HepG2 (cell line): ENCODE results near the gene THRA. TPM values are rescaled to one million over a fixed set of nuclear protein-coding genes. Genes with fewer than 3 reads are reported as not detected.

Source experiments
- ADNP ChIP-seq: sonication (generic); formaldehyde crosslinking; IDR thresholded peaks from 2 replicates; pipeline ENCODE4 v1.4.0; 2020; ENCODE audit warnings: missing genetic modification reagents
- ESRRA ChIP-seq: sonication (generic); formaldehyde crosslinking; IDR thresholded peaks from 2 replicates; pipeline ENCODE4 v1.5.1; 2020; ENCODE audit warnings: mild to moderate bottlenecking, low read depth, missing genetic modification reagents
- ETV5 ChIP-seq: IDR thresholded peaks from 2 replicates; pipeline ENCODE4 v1.6.1; 2018; ENCODE audit warnings: missing biosample characterization, missing genetic modification reagents, inconsistent platforms, borderline replicate concordance
- HNF4A ChIP-seq: sonication (generic); formaldehyde crosslinking; IDR thresholded peaks from 2 replicates; pipeline ENCODE4 v1.4.0; 2020; ENCODE audit warnings: missing genetic modification reagents
- ISL2 ChIP-seq: sonication (generic); formaldehyde crosslinking; IDR thresholded peaks from 2 replicates; pipeline ENCODE4 v1.5.0; 2020; ENCODE audit warnings: missing genetic modification reagents
- KMT2B ChIP-seq: IDR thresholded peaks from 2 replicates; pipeline ENCODE4 v1.6.1; 2016; ENCODE audit warnings: missing genetic modification reagents, missing compliant biosample characterization
- NFKB2 ChIP-seq: sonication (generic); formaldehyde crosslinking; IDR thresholded peaks from 2 replicates; pipeline ENCODE4 v1.4.0; 2020; ENCODE audit warnings: missing genetic modification reagents, borderline replicate concordance
- POGZ ChIP-seq: sonication (generic); formaldehyde crosslinking; IDR thresholded peaks from 2 replicates; pipeline ENCODE4 v1.4.0; 2020; ENCODE audit warnings: mild to moderate bottlenecking, missing genetic modification reagents
- SAP130 ChIP-seq: IDR thresholded peaks from 2 replicates; pipeline ENCODE4 v1.6.1; 2016; ENCODE audit warnings: low read depth
- SIN3B ChIP-seq: fragments of 150-350 bp; IDR thresholded peaks from 2 replicates; pipeline ENCODE4 v1.6.1; 2014; ENCODE audit warnings: low read length
- SOX13 ChIP-seq, 3 experiments: fragments of 450-650 bp in 1 of 3; sonication (generic) in 1 of 3; formaldehyde crosslinking in 1 of 3; IDR thresholded peaks in 2 of 3; conservative IDR thresholded peaks in 1 of 3; 2 replicates each; pipeline versions ENCODE4 v1.5.0 to v1.6.1; 2016 to 2020; ENCODE audit warnings: antibody characterized with exemption in 1 of 3, mild to moderate bottlenecking in 1 of 3, missing compliant biosample characterization in 1 of 3, missing genetic modification reagents in 1 of 3, moderate library complexity in 1 of 3
- SPEN ChIP-seq: sonication (generic); formaldehyde crosslinking; IDR thresholded peaks from 2 replicates; pipeline ENCODE4 v1.5.1; 2020; ENCODE audit warnings: low read depth, mild to moderate bottlenecking, missing genetic modification reagents
- ZNF354B ChIP-seq: sonication (generic); formaldehyde crosslinking; IDR thresholded peaks from 2 replicates; pipeline ENCODE4 v1.8.0; 2022; ENCODE audit warnings: mild to moderate bottlenecking, missing genetic modification reagents
- ZNF570 ChIP-seq: sonication (generic); formaldehyde crosslinking; IDR thresholded peaks from 2 replicates; pipeline ENCODE4 v1.4.0; 2020; ENCODE audit warnings: mild to moderate bottlenecking, missing genetic modification reagents, borderline replicate concordance
- ZSCAN12 ChIP-seq: sonication (generic); formaldehyde crosslinking; IDR thresholded peaks from 2 replicates; pipeline ENCODE4 v1.9.0; 2021; ENCODE audit warnings: mild to moderate bottlenecking, missing genetic modification reagents
- polyA plus RNA-seq, 8 experiments: library from polyadenylated mRNA; depleted of rRNA in 3 of 8; stranded (reverse) in 7 of 8; unstranded in 1 of 8; fragments of >200 nt; fragmentation: Illumina TruSeq in 4 of 8; extraction: Trizol in 4 of 8; gene quantifications; 2 replicates each; pipeline versions ENCODE4 v1.2.1 to v1.2.3, GENCODE V29; 2011 to 2016; ENCODE audit warnings: low read depth in 4 of 8, missing spikeins in 1 of 8, mixed read lengths in 1 of 8; ENCODE audit not compliant: insufficient read depth in 1 of 8
- total RNA-seq, 5 experiments: library from RNA; depleted of rRNA; stranded (reverse); fragments of >200 nt; fragmentation: Illumina TruSeq; extraction: Trizol; gene quantifications; 2 replicates each; pipeline ENCODE4 v1.2.3, GENCODE V29; 2016; ENCODE audit warnings: low read depth in 1 of 5
- TF ChIP-seq, protein P1 (sequence below): sonication (generic); formaldehyde crosslinking; IDR thresholded peaks from 2 replicates; pipeline ENCODE4 v1.8.1; 2023; ENCODE audit warnings: mild to moderate bottlenecking, missing genetic modification reagents
- TF ChIP-seq, protein P2 (sequence below): sonication (generic); formaldehyde crosslinking; IDR thresholded peaks from 2 replicates; pipeline ENCODE4 v1.4.0; 2020; ENCODE audit warnings: missing genetic modification reagents
- TF ChIP-seq, protein P3 (sequence below): sonication (generic); formaldehyde crosslinking; IDR thresholded peaks from 2 replicates; pipeline ENCODE4 v1.4.0; 2020; ENCODE audit warnings: missing genetic modification reagents
- TF ChIP-seq, protein P4 (sequence below): sonication (generic); formaldehyde crosslinking; IDR thresholded peaks from 2 replicates; pipeline ENCODE4 v1.8.0; 2022; ENCODE audit warnings: missing genetic modification reagents, mild to moderate bottlenecking, inconsistent platforms, borderline replicate concordance

Gene THRA
- total and polyA plus RNA-seq, 2 of the 13 experiments (the other 11 are each of a cell fraction or from before 2014, with no cell fraction given) = 8.0 to 9.9 TPM

DNA sequence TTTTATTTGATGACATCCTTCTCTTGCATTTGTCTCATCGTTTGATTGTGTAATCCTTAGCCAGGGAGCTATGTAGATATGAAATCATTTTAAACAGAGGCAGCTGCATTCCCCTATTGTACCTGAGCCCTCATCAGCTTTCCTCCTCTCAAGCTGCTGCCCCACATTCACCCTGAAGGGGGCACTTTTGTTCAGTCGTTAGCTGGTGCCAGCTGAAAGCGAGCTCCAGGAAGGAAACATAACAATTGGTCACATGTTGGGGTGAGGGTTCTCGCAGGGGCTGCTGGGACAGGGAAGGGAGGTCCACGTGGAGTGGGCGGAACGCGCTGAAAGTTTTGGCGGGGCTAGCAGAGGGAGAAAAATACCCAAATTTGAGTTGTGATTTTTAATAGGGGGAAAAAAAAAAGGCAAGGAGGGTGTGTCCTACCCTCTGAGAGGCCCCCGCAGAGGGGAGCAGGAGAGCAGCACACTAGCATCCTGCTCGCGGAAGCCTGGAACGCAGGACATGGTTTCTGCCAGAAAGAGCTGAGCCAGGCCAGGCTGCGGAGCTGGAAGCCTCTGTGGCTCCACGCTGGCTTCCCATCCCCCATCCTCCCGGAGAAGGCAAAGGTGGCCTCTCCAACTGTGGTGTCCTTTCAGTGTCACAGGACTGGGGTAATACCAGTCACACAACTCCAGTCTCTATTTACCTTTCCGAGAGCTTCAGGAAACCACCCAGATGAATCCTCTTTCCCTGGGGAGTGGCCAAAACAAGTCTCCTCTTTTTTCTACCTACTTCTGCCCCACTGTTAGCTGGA lies 50.5 kb downstream of the THRA start (continued):
- TF ChIP-seq, protein P1, sequence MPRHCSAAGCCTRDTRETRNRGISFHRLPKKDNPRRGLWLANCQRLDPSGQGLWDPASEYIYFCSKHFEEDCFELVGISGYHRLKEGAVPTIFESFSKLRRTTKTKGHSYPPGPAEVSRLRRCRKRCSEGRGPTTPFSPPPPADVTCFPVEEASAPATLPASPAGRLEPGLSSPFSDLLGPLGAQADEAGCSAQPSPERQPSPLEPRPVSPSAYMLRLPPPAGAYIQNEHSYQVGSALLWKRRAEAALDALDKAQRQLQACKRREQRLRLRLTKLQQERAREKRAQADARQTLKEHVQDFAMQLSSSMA (CRISPR knock-in tag) = no peak
- TF ChIP-seq ADNP (CRISPR knock-in tag) = no peak
- no peak for TF ChIP-seq SIN3B
- no peak for TF ChIP-seq SOX13 (IDR thresholded peaks at IDR 0.05)
- peak in 1 of 2 experiments; percentile 58; a peak in 3 of 4 replicates for TF ChIP-seq SOX13 (CRISPR knock-in tag; conservative IDR thresholded peaks at IDR 0.05 in 1 of 2, IDR thresholded peaks at IDR 0.05 in 1 of 2)
- TF ChIP-seq SAP130 (CRISPR knock-in tag) = peak; percentile 98
- peak; percentile 86; the same call in 1 of the 2 replicates for TF ChIP-seq POGZ (CRISPR knock-in tag)
- TF ChIP-seq, protein P2, sequence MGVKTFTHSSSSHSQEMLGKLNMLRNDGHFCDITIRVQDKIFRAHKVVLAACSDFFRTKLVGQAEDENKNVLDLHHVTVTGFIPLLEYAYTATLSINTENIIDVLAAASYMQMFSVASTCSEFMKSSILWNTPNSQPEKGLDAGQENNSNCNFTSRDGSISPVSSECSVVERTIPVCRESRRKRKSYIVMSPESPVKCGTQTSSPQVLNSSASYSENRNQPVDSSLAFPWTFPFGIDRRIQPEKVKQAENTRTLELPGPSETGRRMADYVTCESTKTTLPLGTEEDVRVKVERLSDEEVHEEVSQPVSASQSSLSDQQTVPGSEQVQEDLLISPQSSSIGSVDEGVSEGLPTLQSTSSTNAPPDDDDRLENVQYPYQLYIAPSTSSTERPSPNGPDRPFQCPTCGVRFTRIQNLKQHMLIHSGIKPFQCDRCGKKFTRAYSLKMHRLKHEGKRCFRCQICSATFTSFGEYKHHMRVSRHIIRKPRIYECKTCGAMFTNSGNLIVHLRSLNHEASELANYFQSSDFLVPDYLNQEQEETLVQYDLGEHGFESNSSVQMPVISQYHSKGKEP = 0 out of 2 replicates have a peak, but pooled peaks have one; percentile 16
- TF ChIP-seq NFKB2 (CRISPR knock-in tag) = peak; percentile 87; the same call in 1 of the 2 replicates
- TF ChIP-seq ESRRA (CRISPR knock-in tag) = peak; percentile 40; the same call in 1 of the 2 replicates
- peak; percentile 59 for TF ChIP-seq SPEN (CRISPR knock-in tag)
- TF ChIP-seq, protein P3, sequence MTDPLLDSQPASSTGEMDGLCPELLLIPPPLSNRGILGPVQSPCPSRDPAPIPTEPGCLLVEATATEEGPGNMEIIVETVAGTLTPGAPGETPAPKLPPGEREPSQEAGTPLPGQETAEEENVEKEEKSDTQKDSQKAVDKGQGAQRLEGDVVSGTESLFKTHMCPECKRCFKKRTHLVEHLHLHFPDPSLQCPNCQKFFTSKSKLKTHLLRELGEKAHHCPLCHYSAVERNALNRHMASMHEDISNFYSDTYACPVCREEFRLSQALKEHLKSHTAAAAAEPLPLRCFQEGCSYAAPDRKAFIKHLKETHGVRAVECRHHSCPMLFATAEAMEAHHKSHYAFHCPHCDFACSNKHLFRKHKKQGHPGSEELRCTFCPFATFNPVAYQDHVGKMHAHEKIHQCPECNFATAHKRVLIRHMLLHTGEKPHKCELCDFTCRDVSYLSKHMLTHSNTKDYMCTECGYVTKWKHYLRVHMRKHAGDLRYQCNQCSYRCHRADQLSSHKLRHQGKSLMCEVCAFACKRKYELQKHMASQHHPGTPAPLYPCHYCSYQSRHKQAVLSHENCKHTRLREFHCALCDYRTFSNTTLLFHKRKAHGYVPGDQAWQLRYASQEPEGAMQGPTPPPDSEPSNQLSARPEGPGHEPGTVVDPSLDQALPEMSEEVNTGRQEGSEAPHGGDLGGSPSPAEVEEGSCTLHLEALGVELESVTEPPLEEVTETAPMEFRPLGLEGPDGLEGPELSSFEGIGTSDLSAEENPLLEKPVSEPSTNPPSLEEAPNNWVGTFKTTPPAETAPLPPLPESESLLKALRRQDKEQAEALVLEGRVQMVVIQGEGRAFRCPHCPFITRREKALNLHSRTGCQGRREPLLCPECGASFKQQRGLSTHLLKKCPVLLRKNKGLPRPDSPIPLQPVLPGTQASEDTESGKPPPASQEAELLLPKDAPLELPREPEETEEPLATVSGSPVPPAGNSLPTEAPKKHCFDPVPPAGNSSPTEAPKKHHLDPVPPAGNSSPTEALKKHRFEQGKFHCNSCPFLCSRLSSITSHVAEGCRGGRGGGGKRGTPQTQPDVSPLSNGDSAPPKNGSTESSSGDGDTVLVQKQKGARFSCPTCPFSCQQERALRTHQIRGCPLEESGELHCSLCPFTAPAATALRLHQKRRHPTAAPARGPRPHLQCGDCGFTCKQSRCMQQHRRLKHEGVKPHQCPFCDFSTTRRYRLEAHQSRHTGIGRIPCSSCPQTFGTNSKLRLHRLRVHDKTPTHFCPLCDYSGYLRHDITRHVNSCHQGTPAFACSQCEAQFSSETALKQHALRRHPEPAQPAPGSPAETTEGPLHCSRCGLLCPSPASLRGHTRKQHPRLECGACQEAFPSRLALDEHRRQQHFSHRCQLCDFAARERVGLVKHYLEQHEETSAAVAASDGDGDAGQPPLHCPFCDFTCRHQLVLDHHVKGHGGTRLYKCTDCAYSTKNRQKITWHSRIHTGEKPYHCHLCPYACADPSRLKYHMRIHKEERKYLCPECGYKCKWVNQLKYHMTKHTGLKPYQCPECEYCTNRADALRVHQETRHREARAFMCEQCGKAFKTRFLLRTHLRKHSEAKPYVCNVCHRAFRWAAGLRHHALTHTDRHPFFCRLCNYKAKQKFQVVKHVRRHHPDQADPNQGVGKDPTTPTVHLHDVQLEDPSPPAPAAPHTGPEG (CRISPR knock-in tag) = 0 out of 2 replicates have a peak, but pooled peaks have one; percentile 80
- TF ChIP-seq HNF4A (CRISPR knock-in tag) = peak; percentile 63
- 0 out of 2 replicates have a peak, but pooled peaks have one; percentile 12 for TF ChIP-seq ZNF354B (CRISPR knock-in tag)
- TF ChIP-seq ZSCAN12 (CRISPR knock-in tag) = 0 out of 2 replicates have a peak, but pooled peaks have one; percentile 22
- TF ChIP-seq ETV5 = peak; percentile 64
- peak; percentile 84 for TF ChIP-seq ISL2
- TF ChIP-seq, protein P4, sequence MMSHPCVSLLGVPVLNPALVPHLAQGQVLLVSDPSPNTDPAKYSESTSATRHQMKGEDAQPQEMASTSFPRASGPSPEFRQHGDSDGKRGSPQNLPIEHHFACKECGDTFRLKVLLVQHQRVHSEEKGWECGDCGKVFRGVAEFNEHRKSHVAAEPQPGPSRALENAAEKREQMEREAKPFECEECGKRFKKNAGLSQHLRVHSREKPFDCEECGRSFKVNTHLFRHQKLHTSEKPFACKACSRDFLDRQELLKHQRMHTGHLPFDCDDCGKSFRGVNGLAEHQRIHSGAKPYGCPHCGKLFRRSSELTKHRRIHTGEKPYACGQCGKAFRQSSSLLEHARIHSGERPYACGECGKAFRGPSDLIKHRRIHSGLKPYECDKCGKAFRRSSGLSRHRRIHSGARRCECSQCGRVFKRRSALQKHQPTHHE = peak; percentile 93; the same call in 1 of the 2 replicates
- TF ChIP-seq ZNF570 = no peak
- TF ChIP-seq KMT2B = peak; percentile 76
